Measurements from ENCODE around the gene FAM110D.
A peak's percentile ranks its signal among the peaks of the same experiment; 100 is the strongest.

FAM110D gene

DNA sequence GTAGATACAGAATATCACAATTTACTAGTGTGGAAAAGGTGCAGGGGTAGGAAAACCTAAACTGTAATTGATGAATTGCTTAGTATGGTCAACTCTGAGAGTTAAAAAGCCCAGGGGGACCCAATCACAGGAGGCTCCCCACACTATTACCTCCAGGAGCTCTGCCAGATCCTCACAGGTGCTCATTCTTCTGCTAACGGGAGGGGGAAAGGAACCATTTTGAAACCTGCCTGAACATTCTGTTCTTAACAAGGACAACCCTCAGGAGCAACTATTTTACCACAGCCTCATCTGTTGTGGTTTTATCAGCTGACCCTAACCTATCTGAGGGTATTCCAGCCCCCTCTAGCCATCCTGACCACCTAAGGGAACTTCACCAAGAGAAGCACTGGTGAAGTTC lies 28.2 kb upstream of the FAM110D start:
- no peak for DNase-seq

DNA sequence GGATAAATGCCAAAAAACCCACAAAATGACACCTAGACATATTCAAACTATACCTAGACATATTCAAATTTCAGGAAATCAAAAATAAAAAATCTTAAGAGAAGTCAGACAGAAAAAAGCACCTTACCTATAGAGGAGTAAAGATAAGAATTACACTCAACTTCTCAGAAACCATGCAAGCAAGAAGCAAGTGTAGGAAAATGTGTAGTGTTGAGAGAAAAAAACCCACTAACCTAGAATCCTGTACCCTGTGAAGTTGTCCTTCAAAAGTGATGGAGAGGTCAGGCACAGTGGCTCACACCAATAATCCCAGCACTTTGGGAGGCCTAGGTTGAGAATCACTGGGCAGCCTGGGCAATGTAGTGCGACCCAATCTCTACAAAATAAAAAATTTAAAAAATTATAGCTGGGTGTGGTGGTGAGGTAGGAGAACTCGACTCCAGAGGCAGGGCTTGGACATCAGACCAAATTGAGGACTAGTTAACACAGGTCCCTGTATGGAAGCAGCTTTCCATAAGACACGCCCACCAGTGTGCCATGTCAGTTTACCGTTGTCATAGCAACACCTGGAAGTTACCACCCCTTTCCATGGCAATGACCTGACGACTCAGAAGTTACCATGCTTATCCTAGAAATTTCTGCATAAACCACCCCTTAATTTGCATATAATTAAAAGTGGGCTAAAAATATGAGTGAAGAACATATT lies 26.6 kb upstream of the FAM110D start:
- DNase-seq, result no peak

DNA sequence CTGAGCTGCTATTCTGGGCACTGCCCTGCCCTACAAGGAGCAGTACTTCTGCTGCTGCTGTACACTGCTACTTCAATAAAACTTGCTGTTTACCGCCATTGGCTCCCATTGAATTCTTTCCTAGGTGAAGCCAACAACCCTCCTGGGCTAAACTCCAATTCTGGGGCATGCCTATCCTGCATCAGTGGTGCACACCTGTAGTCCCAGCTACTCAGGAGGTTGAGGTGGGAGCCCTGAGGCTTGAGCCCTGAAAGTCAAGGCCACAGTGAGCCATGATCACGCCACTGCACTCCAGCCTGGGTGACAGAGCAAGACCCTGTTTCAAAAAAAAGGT lies 26.1 kb upstream of the FAM110D start:
- no peak for DNase-seq

DNA sequence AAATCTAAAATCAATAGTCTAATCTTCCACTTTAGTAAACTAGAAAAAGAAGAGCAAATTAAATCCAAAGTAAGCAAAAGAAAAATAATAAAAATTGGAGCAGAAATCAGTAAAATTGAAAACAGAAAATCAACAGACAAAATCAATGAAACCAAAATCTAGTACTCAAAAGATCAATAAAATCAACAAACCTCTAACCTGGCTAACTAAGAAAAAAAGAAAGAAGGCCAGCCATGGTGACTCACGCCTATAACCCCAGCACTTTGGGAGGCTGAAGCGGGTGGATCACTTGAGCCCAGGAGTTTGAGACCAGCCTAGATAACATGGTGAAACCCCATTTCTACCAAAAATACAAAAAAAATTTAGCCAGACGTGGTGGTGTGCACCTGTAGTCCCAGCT lies 24.4 kb upstream of the FAM110D start:
- DNase-seq, result no peak

GRCh38 chr1:26138974-26139558 lies 19.8 kb upstream of the FAM110D start:
- no peak for DNase-seq

- DNase-seq, result no peak
These were observed 16.7 kb upstream of the FAM110D start for GRCh38 chr1:26142159-26142558.

DNA sequence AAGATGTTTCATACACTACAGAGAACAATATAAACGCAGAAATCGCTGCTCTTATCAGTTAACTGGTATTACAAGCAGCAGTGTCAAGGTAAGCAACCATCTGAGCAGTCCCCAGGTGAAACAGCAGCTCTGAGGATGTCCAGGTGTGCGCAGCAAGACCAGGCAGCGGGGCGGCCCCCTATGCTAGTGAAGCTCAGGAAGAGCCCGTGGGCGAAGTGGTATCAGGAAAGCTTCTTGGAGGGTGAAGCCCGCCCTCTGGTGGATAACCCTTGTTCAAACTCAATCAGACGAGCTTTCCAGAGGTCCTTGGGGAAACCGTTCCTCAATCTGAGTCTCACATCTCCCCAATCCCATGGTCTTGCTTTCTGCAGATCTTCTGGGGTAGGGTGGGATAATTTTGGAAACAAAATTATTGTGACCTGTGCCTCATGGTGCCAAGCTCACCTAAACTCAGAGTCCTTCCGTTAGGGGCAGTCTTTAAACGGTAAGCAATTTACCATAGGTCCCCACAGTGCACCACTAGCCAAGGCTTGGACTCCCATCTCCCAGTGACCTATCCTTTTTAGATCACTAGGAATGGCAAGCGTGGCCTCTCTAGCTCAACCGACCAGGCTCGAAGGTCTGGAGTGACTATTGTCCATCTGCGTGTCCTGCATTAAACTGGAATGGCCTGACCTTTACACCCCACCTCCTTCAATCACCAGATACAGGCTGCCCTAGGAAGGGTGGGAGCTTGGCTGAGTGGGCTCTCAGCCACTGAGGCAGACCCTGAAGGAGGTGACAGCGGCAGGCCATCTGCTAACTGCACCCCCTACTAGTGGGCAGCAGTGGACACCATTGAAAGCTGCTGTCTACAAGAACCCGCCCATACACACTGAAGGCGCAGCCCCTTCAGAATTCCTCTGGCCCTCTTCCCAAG lies 13.6 kb upstream of the FAM110D start:
- peak; percentile 48 for DNase-seq

DNA sequence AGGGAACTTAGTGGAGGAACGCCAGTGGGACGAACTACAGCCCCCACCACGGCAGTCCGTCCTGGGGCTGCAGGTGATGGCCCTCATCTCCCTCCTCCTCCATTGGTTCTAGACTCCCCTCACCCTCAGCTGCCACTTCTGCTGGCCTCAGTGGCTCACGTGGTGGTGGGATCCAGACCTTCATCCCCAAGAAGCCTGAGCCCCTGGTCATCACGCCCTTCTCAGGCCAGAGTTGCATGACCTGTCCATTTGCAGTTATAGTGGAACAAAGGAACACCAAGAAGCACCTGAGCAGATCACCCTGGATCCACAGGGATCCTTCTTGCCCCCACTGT lies 13.0 kb upstream of the FAM110D start:
- no peak for DNase-seq

DNA sequence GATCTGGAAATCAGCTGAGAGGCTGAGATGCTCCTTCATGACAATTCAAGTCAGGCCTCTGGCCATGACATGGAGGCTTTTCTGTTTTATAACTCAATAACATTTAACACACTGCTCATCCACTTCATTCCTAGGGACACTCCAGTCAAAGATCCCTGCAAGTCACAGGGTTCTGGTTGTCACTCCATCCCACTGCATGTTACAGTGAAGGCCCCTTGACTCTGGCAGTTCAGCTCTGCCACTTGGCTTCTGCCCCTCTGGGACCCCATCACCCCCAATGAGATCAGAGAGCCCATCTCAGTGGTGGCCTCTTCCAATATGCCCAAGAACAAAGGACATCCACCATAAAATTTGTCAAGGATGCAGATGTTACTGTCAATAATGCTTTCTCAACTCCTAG lies 10.0 kb upstream of the FAM110D start:
- DNase-seq, result no peak

DNA sequence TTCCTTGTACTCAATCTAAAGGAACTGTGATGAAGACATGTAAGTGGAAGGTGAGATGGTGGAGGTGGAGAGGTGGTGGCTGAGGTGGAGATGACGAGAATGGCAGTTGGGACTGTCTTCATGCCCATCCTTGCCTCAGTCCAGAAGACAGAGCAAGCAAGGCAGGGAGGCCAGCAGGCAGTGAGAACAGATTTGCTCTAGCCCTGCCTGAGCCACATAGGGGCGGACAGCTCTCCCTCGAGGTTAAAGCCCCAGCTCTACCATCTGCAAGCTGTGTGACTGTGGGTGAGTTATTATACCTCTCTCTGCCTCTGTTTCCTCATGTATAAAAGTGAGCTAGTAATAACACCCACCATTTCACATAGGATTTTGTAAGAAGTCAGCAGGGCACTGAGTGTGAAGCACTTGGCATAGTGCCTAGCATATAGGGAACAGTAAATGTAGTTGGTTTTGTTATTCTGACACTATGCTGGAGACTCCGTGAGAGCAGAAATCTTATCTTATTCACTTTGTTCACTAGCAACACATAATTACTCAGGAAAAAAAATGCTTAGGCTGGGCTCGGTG lies 4.8 kb upstream of the FAM110D start:
- DNase-seq, result no peak

DNA sequence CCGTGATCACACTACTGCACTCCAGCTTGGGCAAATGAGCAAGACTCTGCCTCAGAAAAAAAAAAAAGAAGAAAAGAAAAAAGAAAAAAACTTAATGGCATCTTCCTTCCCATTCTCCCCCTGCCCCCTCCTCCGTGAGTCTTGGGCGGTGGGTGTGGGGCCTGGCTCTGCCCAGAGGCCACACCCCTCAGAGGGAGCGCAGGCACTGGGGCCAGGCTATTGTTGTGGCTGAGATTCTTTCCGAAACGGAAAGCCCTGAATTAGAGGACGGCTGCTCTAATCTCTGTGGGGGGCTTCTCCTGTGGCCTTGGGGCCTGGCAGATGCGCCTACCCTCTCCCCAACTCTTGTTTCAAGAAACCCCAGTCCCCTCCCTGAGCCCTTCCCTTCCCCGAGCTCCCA lies 4.1 kb upstream of the FAM110D start:
- no peak for DNase-seq

DNA sequence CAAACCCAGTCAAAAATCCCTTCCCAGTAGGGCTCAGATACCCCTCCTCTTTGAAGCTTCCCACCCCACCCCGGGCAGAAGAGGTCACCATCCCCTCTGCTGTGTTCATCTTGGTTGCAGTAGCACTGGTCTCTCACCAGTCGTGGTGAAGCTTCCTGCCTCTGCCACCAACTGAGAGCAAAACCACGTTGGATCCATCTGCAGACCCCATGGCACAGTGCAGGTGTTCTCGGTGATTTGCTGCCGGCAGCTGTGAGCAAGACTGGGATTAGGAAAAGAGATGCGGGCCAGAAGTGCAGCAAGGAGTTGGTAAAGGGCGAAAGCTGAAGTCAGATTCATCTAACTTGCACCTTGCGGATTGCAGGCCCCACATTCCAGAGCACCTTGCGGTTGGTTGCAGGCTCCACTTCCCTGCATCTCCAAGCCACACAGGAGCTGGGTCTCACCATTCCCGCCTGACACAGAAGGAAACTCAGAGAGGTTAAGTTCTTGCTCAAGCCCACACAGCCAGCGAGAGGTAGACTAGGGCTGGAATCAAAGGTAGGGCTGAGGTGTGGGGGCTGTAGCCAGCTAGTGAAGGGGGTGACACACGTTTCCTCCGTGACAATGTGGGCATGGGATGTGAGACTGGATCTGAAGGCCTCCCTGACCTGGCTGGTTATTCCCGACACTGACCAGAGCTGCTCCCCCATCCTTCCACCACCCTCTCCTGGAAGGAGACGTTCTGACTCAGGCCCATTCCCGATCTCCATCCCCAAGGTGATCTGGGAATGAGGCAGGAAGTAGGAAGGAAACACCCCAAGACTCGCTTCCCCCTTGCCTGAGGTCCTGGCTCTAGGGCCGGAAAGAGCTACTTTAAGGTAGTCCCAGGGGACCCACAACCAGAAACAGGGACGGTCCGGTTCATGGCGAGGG lies 3.3 kb upstream of the FAM110D start:
- no peak for DNase-seq

- no peak for DNase-seq
These were observed 2.4 kb upstream of the FAM110D start for GRCh38 chr1:26156285-26157038.

DNA sequence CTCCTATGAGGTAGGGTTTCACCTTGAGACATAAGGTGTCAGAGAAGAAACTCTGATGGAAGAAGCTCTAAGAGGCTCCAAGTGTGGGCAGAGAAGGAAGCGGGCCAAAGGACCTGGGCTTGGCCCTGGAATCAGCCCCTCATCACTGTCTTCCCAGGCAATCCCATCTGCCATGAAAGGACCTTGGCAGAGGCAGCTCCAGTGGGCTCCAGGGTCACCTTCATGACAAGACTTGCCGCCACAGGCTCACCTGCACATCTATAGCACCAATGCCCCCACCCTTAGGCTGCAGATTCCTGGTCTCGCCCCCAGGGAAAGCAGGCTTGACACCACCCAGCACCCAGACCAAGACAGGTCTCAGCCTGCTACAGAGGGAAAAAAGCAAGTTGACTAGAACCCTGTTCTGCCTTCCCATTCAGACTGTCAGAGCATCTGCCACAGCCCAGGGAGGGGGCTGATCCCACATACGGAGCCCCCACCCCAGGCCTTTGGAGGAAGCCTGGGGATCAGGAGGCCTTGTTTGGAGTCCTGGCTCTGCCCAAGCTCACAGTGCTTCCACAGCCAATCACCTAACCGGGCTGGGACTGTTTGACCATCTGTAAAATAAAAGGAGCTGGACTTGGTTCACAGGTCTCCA lies 490 bp upstream of the FAM110D start:
- no peak for DNase-seq

- DNase-seq, result no peak
These were observed 812 bp downstream of the FAM110D start for GRCh38 chr1:26159743-26160039.

GRCh38 chr1:26160527-26161414 lies 1.9 kb downstream of the FAM110D start:
- no peak for DNase-seq

GRCh38 chr1:26161415-26162219 lies 2.7 kb downstream of the FAM110D start:
- DNase-seq, result no peak

GRCh38 chr1:26162220-26162709 lies 3.4 kb downstream of the FAM110D start:
- DNase-seq, result no peak

GRCh38 chr1:26163684-26164035 lies 4.8 kb downstream of the FAM110D start:
- no peak for DNase-seq

Data from T1000 (cell line).